ENCODE measurements around the gene UBXN7. TPM values are rescaled to one million over a fixed set of nuclear protein-coding genes. Genes with fewer than 3 reads are reported as not detected.
A peak's percentile ranks its signal among the peaks of the same experiment; 100 is the strongest.

UBXN7 gene
- total RNA-seq, 6 donors from 2014 or later: 8.7 to 45.5 (median 28.2) TPM

GRCh38 chr3:196327405-196327804, 104.8 kb downstream of the UBXN7 start:
- H3K27ac ChIP-seq: no peak overlapping the region
- H3K9me3 ChIP-seq: no peaks in the 10 kb centered on the region
- no peaks in the 10 kb centered on the region for H3K4me1 ChIP-seq
- no peak overlapping the region for H3K4me3 ChIP-seq
- H3K27me3 ChIP-seq: no peaks in the 10 kb centered on the region
- WGBS, 2 donors: 34 to 56% methylated on average over 5 to 6 of the region's 6 CpGs
- TF ChIP-seq EP300 (IDR thresholded peaks at IDR 0.05) (no peak), CTCF (IDR thresholded peaks at IDR 0.05) (no peak), POLR2AphosphoS5 (IDR thresholded peaks at IDR 0.05) (no peak), POLR2A (IDR thresholded peaks at IDR 0.05) (no peak)
- DNase-seq (no peak), ATAC-seq (ENCODE audit: low FRiP score in 2 of 2) (no peak)
- H3K36me3 ChIP-seq: no peaks in the 10 kb centered on the region

- H3K27ac ChIP-seq: no peak overlapping the region
- no peaks in the 10 kb centered on the region for H3K9me3 ChIP-seq
- ATAC-seq (ENCODE audit: low FRiP score in 2 of 2): no peak
- TF ChIP-seq EP300 (IDR thresholded peaks at IDR 0.05) (no peak), POLR2A (IDR thresholded peaks at IDR 0.05) (no peak), CTCF (IDR thresholded peaks at IDR 0.05) (no peak), POLR2AphosphoS5 (IDR thresholded peaks at IDR 0.05) (no peak)
- WGBS, 2 donors: 81 to 87% methylated on average over 8 to 9 of the region's 9 CpGs
- no peaks in the 10 kb centered on the region for H3K36me3 ChIP-seq
- no peak for DNase-seq
- no peak overlapping the region for H3K4me3 ChIP-seq
- H3K27me3 ChIP-seq: no peaks in the 10 kb centered on the region
- H3K4me1 ChIP-seq: no peaks in the 10 kb centered on the region
Observed at GRCh38 chr3:196326936-196327335, 105.3 kb downstream of the UBXN7 start.

GRCh38 chr3:196323691-196324090, 108.5 kb downstream of the UBXN7 start:
- Histone ChIP-seq H3K27me3 (no peaks in the 10 kb centered on the region), H3K4me1 (peaks cover 0 to 3% (median 1%) of the 10 kb centered on the region in 4 donors), H3K9me3 (no peaks in the 10 kb centered on the region), H3K27ac (no peak overlapping the region), H3K4me3 (no peak overlapping the region), H3K36me3 (no peaks in the 10 kb centered on the region)
- DNase-seq (no peak), ATAC-seq (ENCODE audit: low FRiP score in 2 of 2) (no peak)
- TF ChIP-seq EP300 (IDR thresholded peaks at IDR 0.05) (no peak), CTCF (IDR thresholded peaks at IDR 0.05) (peak in 1 of 6 experiments; percentile 6), POLR2A (IDR thresholded peaks at IDR 0.05) (no peak), POLR2AphosphoS5 (IDR thresholded peaks at IDR 0.05) (no peak)
- WGBS, 2 donors: 64 to 70% methylated on average over 11 of the region's 11 CpGs

- TF ChIP-seq POLR2AphosphoS5 (IDR thresholded peaks at IDR 0.05): no peak
- Histone ChIP-seq H3K4me1 (peaks cover 0 to 5% (median 2%) of the 10 kb centered on the region in 4 donors), H3K36me3 (no peaks in the 10 kb centered on the region), H3K27ac (no peak overlapping the region), H3K27me3 (no peaks in the 10 kb centered on the region), H3K9me3 (no peaks in the 10 kb centered on the region), H3K4me3 (no peak overlapping the region)
- DNase-seq (no peak), ATAC-seq (ENCODE audit: low FRiP score in 2 of 2) (no peak)
- WGBS, 2 donors: 96 to 97% methylated on average over 4 of the region's 4 CpGs
Observed at GRCh38 chr3:196323016-196323415, 109.2 kb downstream of the UBXN7 start.

- 61 to 79% methylated on average over 11 of the region's 11 CpGs for WGBS, 2 donors
- ATAC-seq (ENCODE audit: low FRiP score in 2 of 2): no peak
- Histone ChIP-seq H3K27me3 (no peaks in the 10 kb centered on the region), H3K27ac (no peak overlapping the region), H3K36me3 (no peaks in the 10 kb centered on the region), H3K4me3 (no peak overlapping the region), H3K4me1 (peaks cover 0 to 5% (median 2%) of the 10 kb centered on the region in 4 donors), H3K9me3 (no peaks in the 10 kb centered on the region)
- TF ChIP-seq EP300 (IDR thresholded peaks at IDR 0.05) (no peak), POLR2AphosphoS5 (IDR thresholded peaks at IDR 0.05) (no peak), CTCF (IDR thresholded peaks at IDR 0.05) (no peak), POLR2A (IDR thresholded peaks at IDR 0.05) (no peak)
- peak; percentile 20 to 29 for DNase-seq
Observed at GRCh38 chr3:196321162-196321561, 111.1 kb downstream of the UBXN7 start.
